Activated gamma-delta T cell treated with anti-CD3 and anti-CD28 coated beads, Interleukin-2, amount 50 U/mL, for 16 hours (primary cell): ENCODE data around the gene FCER1A.
"Not testable (repeated sequence)": the region's sequence is repeated elsewhere in the genome, so short reads cannot be mapped to it uniquely, and the experiment has no call there.

Source experiments
- DNase-seq: peaks from one replicate; pipeline ENCODE4 v3.0.0-alpha.2; 2020; ENCODE audit warnings: low read depth

FCER1A gene

GRCh38 chr1:159302095-159302494 is at the start of gene FCER1A:
Gene FCER1A (plus strand): TSS chr1:159302336. CDS start chr1:159302365, 29 bp downstream.
- DNase-seq = no peak

GRCh38 chr1:159261311-159261710 is 40.8 kb upstream of the FCER1A start:
- DNase-seq = no peak

GRCh38 chr1:159261721-159262494 is 40.2 kb upstream of the FCER1A start:
- no peak for DNase-seq

- no peak for DNase-seq
Measured at GRCh38 chr1:159266832-159267231, 35.3 kb upstream of the FCER1A start.

- no peak for DNase-seq
Measured at GRCh38 chr1:159274631-159275030, 27.5 kb upstream of the FCER1A start.

GRCh38 chr1:159275891-159276290 is 26.2 kb upstream of the FCER1A start:
- no peak for DNase-seq

GRCh38 chr1:159279773-159280172 is 22.4 kb upstream of the FCER1A start:
- DNase-seq = no peak

GRCh38 chr1:159282118-159282517 is 20.0 kb upstream of the FCER1A start:
- DNase-seq = no peak

GRCh38 chr1:159289060-159289459 is 13.1 kb upstream of the FCER1A start:
- no peak for DNase-seq

- DNase-seq = no peak
Measured at GRCh38 chr1:159291424-159291823, 10.7 kb upstream of the FCER1A start.

- no peak for DNase-seq
Measured at GRCh38 chr1:159296706-159297375, 5.3 kb upstream of the FCER1A start.

GRCh38 chr1:159300146-159300545 is 2.0 kb upstream of the FCER1A start:
- no peak for DNase-seq

GRCh38 chr1:159307346-159308020 is 5.3 kb downstream of the FCER1A start:
- no peak for DNase-seq

- DNase-seq = no peak
Measured at GRCh38 chr1:159311679-159312078, 9.5 kb downstream of the FCER1A start.

GRCh38 chr1:159315381-159315780 is 13.2 kb downstream of the FCER1A start:
- no peak for DNase-seq

- DNase-seq = no peak
Measured at GRCh38 chr1:159318784-159319551, 16.8 kb downstream of the FCER1A start.

- DNase-seq = no peak
Measured at GRCh38 chr1:159334797-159335196, 32.7 kb downstream of the FCER1A start.

- no peak for DNase-seq
Measured at GRCh38 chr1:159338018-159338417, 35.9 kb downstream of the FCER1A start.

GRCh38 chr1:159339536-159339935 is 37.4 kb downstream of the FCER1A start:
- DNase-seq = no peak

- no peak for DNase-seq
Measured at GRCh38 chr1:159341736-159342135, 39.6 kb downstream of the FCER1A start.

GRCh38 chr1:159342761-159343425 is 40.8 kb downstream of the FCER1A start:
- no peak for DNase-seq

- not testable (repeated sequence) for DNase-seq
Measured at GRCh38 chr1:159349374-159349773, 47.2 kb downstream of the FCER1A start.
